CD8-positive, alpha-beta memory T cell (primary cell): ENCODE results near the gene UBE2G1. TPM values are rescaled to one million over a fixed set of nuclear protein-coding genes. Genes with fewer than 3 reads are reported as not detected.

ENCODE experiments used
- CTCF ChIA-PET: fragments of 350-600 bp; sonication (Branson Sonifier 250); formaldehyde crosslinking; loops from one replicate; lab custom pipeline; 2021; ENCODE audit warnings: antibody characterized with exemption; lab: Charles Lee
- POLR2A ChIA-PET: fragments of 350-600 bp; sonication (Branson Sonifier 250); formaldehyde crosslinking; loops from one replicate; lab custom pipeline; 2021; ENCODE audit warnings: antibody characterized with exemption; lab: Charles Lee
- DNase-seq, 5 donors: peaks; one replicate each; pipeline versions ENCODE4 v3.0.0 to v3.0.0-alpha.2; 2020 to 2022; ENCODE audit warnings: mixed read lengths in 1 of 5
- H3K27ac ChIP-seq: one replicate; pipeline ENCODE4 v1.7.0; 2013; ENCODE audit warnings: low read depth, mild to moderate bottlenecking, low read length, moderate library complexity
- H3K27me3 ChIP-seq: 2 replicates; pipeline ENCODE4 v1.7.0; 2013; ENCODE audit warnings: low read length, mild to moderate bottlenecking; ENCODE audit not compliant: insufficient read depth, poor library complexity, severe bottlenecking
- H3K36me3 ChIP-seq: 2 replicates; pipeline ENCODE4 v1.7.0; 2013; ENCODE audit warnings: mild to moderate bottlenecking, low read length, moderate library complexity; ENCODE audit not compliant: insufficient read depth
- H3K4me1 ChIP-seq: 2 replicates; pipeline ENCODE4 v1.7.0; 2013; ENCODE audit warnings: mild to moderate bottlenecking, low read length, moderate library complexity; ENCODE audit not compliant: insufficient read depth
- H3K4me3 ChIP-seq: 2 replicates; pipeline ENCODE4 v1.7.0; 2013; ENCODE audit warnings: mild to moderate bottlenecking, low read length
- H3K9me3 ChIP-seq: 2 replicates; pipeline ENCODE4 v1.7.0; 2013; ENCODE audit warnings: mild to moderate bottlenecking, low read length
- H3K27ac Mint-ChIP-seq, 8 donors: one replicate each; pipeline ENCODE4 v1.8.0; 2020 to 2021; ENCODE audit warnings: mixed read lengths in 8 of 8, mild to moderate bottlenecking in 6 of 8, inconsistent platforms in 3 of 8, moderate library complexity in 3 of 8
- H3K27me3 Mint-ChIP-seq, 2 donors: one replicate each; pipeline ENCODE4 v1.8.0; 2020 to 2021; ENCODE audit warnings: mixed read lengths in 2 of 2, mild to moderate bottlenecking in 1 of 2, moderate library complexity in 1 of 2
- H3K36me3 Mint-ChIP-seq, 3 donors: one replicate each; pipeline ENCODE4 v1.8.0; 2020 to 2021; ENCODE audit warnings: mixed read lengths in 3 of 3, inconsistent platforms in 1 of 3, mild to moderate bottlenecking in 1 of 3
- H3K4me1 Mint-ChIP-seq, 3 donors: one replicate each; pipeline ENCODE4 v1.8.0; 2020 to 2021; ENCODE audit warnings: mixed read lengths in 3 of 3, inconsistent platforms in 1 of 3, mild to moderate bottlenecking in 1 of 3
- H3K4me3 Mint-ChIP-seq, 7 donors: one replicate each; pipeline ENCODE4 v1.8.0; 2020 to 2021; ENCODE audit warnings: mixed read lengths in 7 of 7, mild to moderate bottlenecking in 6 of 7, moderate library complexity in 4 of 7, inconsistent platforms in 2 of 7
- H3K9me3 Mint-ChIP-seq, 5 donors: one replicate each; pipeline ENCODE4 v1.8.0; 2020 to 2022; ENCODE audit warnings: mixed read lengths in 5 of 5, mild to moderate bottlenecking in 3 of 5, moderate library complexity in 2 of 5, inconsistent platforms in 1 of 5
- polyA plus RNA-seq: library from polyadenylated mRNA; unstranded; fragments of 300-500 nt; fragmentation: Illumina TruSeq; gene quantifications from one replicate; pipeline ENCODE4 v1.2.3, GENCODE V29; 2021
- total RNA-seq, 2 experiments: library from RNA; stranded (reverse); gene quantifications; one replicate each; pipeline ENCODE4 v1.2.3, GENCODE V29; 2021

The UBE2G1 gene
- total and polyA plus RNA-seq, 3 experiments from 2014 or later, result 54.9 to 68.0 (median 66.6) TPM

DNA sequence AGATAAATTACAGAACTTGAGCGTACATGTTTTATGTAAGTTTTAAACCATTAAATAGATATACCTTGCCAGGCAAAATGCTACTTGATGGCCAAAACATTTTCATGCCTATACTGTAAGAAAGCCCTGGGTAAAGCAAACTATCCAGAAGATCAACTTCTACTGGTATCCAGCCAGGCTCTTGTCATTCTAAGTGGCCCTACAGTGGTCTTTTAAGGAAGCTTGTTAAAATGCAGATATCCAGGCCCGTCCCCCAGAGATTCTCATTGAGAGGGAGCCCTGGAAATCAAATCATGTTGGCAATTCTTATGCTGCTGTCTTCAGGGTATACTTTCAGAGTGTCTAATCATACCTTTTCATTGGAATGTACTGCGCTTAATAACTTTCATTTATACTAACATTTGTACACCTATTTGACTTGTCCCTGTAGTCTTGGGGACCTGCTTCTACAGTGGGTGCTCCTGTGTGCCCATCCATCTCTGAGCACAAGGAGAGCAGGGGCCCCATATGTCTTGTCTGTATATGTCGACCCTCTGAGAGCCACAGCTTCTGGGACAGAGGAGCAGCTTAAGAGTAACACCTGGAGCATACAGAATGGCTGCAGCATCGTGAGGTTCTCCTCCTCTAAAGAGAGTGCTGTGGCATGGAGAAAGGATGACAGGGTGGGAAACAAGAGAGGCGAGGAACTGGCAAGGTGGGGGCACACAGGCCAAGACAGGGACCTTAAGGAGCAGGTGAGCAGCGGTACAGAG, 59.1 kb downstream of the UBE2G1 start:
- no peak for DNase-seq
- Histone ChIP-seq H3K36me3 (peaks cover 3% of the 10 kb centered on the region), H3K9me3 (no peaks in the 10 kb centered on the region), H3K27ac (no peak overlapping the region), H3K4me3 (no peak overlapping the region), H3K27me3 (no peaks in the 10 kb centered on the region), H3K4me1 (peaks cover 30% of the 10 kb centered on the region)
- Mint-ChIP-seq H3K36me3 (peaks cover 0 to 44% (median 2%) of the 10 kb centered on the region in 3 donors), H3K9me3 (no peaks in the 10 kb centered on the region), H3K4me1 (peaks cover 45 to 56% (median 49%) of the 10 kb centered on the region in 3 donors), H3K27me3 (no peaks in the 10 kb centered on the region), H3K27ac (peak overlapping the region in 5 of 8 donors; percentile 6 to 81 (median 41)), H3K4me3 (no peak overlapping the region)
- ChIA-PET CTCF (no interaction called here), POLR2A (no interaction called here)

- CTCF ChIA-PET, result interaction anchor here (0.6 to 0.7 kb wide), 3 partner anchors 90 to 326 kb away, joined by 3 read pairs; no protein-coding TSS in a partner anchor
- peaks cover 11% of the 10 kb centered on the region for H3K36me3 ChIP-seq
- no peaks in the 10 kb centered on the region for H3K9me3 ChIP-seq
- H3K4me3 Mint-ChIP-seq, result no peak overlapping the region
- peaks cover 0 to 57% (median 4%) of the 10 kb centered on the region in 3 donors for H3K36me3 Mint-ChIP-seq
- H3K4me3 ChIP-seq, result no peak overlapping the region
- H3K9me3 Mint-ChIP-seq, result no peaks in the 10 kb centered on the region
- no peaks in the 10 kb centered on the region for H3K27me3 ChIP-seq
- H3K27ac ChIP-seq, result no peak overlapping the region
- H3K4me1 ChIP-seq, result peaks cover 23% of the 10 kb centered on the region
- no peak for DNase-seq
- POLR2A ChIA-PET, result no interaction called here
- peaks cover 32 to 44% (median 38%) of the 10 kb centered on the region in 3 donors for H3K4me1 Mint-ChIP-seq
- no peaks in the 10 kb centered on the region for H3K27me3 Mint-ChIP-seq
- H3K27ac Mint-ChIP-seq, result peak overlapping the region in 1 of 8 donors; percentile 51
Measured at GRCh38 chr17:4305224-4305623, 61.3 kb downstream of the UBE2G1 start.

DNA sequence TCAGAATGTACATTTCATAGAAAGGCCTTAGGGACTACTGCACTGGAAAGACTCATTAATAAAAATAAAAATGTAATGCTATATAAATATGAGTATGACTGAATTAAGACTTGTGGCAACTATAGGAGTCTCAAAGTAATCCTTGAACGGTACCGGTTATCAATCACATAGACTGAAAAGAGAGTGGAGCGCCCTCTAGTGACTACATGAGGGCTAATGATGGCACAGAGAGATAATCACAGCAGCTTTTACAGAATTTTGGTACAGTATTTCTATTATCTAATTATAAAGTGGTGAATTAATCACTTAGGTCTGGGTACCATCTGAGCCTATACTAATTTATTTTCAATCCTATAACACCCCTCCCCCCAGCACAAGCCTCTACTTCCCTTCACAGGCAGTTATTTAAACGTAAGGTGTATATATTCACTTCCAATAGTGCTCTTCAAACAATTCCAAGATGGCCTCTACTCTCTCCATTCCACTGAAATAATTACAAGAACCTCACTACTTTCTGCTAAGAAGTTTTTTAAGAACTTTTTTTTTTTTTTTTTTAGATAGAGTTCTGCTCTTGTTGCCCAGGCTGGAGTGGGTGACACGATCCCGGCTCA, 62.0 kb downstream of the UBE2G1 start:
- no peak overlapping the region for H3K4me3 ChIP-seq
- H3K9me3 ChIP-seq, result no peaks in the 10 kb centered on the region
- no peaks in the 10 kb centered on the region for H3K27me3 ChIP-seq
- Mint-ChIP-seq H3K9me3 (no peaks in the 10 kb centered on the region), H3K4me1 (peaks cover 25 to 38% (median 32%) of the 10 kb centered on the region in 3 donors), H3K36me3 (peaks cover 0 to 57% (median 4%) of the 10 kb centered on the region in 3 donors), H3K4me3 (no peak overlapping the region), H3K27ac (peak overlapping the region in 1 of 8 donors; percentile 60), H3K27me3 (no peaks in the 10 kb centered on the region)
- DNase-seq, result peak; percentile 26 to 61 (median 40)
- POLR2A ChIA-PET, result no interaction called here
- peaks cover 16% of the 10 kb centered on the region for H3K4me1 ChIP-seq
- no peak overlapping the region for H3K27ac ChIP-seq
- CTCF ChIA-PET, result interaction anchor here (0.7 to 1.6 kb wide), 6 partner anchors 19 to 325 kb away, joined by 3 to 4 read pairs (median 3); no protein-coding TSS in a partner anchor
- H3K36me3 ChIP-seq, result peaks cover 11% of the 10 kb centered on the region

DNA sequence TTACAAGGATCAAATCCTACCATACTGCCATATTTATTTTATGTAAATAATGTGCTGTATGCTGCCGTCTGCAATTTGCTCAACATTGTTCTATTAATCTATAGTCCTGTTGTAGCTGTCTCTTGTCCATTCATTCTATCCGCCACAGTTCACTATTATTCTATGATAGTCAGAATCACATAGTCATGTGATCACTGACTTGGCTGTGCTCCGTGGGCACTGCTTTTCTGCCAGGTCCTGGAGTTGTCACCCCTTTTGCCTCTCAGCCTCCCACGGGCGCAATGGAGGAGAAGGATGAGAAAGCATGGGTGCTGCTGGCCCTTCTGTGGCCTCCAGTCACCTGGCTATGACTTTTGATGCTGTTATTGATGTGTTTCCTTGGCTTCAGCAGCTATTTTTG, 65.4 kb downstream of the UBE2G1 start:
- CTCF ChIA-PET, result no interaction called here
- no peaks in the 10 kb centered on the region for H3K27me3 Mint-ChIP-seq
- peaks cover 0 to 56% (median 4%) of the 10 kb centered on the region in 3 donors for H3K36me3 Mint-ChIP-seq
- POLR2A ChIA-PET, result interaction anchor here (0.7 kb wide), 1 partner anchor 37 kb away, joined by 6 read pairs; no protein-coding TSS in a partner anchor
- Histone ChIP-seq H3K9me3 (no peaks in the 10 kb centered on the region), H3K27me3 (no peaks in the 10 kb centered on the region), H3K36me3 (peaks cover 11% of the 10 kb centered on the region), H3K4me1 (peaks cover 4% of the 10 kb centered on the region), H3K27ac (no peak overlapping the region), H3K4me3 (no peak overlapping the region)
- no peak for DNase-seq
- H3K27ac Mint-ChIP-seq, result no peak overlapping the region
- H3K4me1 Mint-ChIP-seq, result peaks cover 25 to 46% (median 41%) of the 10 kb centered on the region in 3 donors
- no peak overlapping the region for H3K4me3 Mint-ChIP-seq
- H3K9me3 Mint-ChIP-seq, result no peaks in the 10 kb centered on the region

- Histone ChIP-seq H3K4me3 (no peak overlapping the region), H3K27ac (no peak overlapping the region), H3K27me3 (no peaks in the 10 kb centered on the region), H3K36me3 (peaks cover 17% of the 10 kb centered on the region), H3K4me1 (no peaks in the 10 kb centered on the region), H3K9me3 (no peaks in the 10 kb centered on the region)
- H3K27me3 Mint-ChIP-seq, result no peaks in the 10 kb centered on the region
- ChIA-PET POLR2A (no interaction called here), CTCF (no interaction called here)
- H3K4me3 Mint-ChIP-seq, result no peak overlapping the region
- H3K36me3 Mint-ChIP-seq, result peaks cover 0 to 59% (median 5%) of the 10 kb centered on the region in 3 donors
- H3K4me1 Mint-ChIP-seq, result peaks cover 26 to 42% (median 41%) of the 10 kb centered on the region in 3 donors
- H3K9me3 Mint-ChIP-seq, result no peaks in the 10 kb centered on the region
- H3K27ac Mint-ChIP-seq, result peak overlapping the region in 3 of 8 donors; percentile 8 to 21 (median 20)
- DNase-seq, result no peak
Measured at GRCh38 chr17:4297351-4297750, 69.1 kb downstream of the UBE2G1 start.

GRCh38 chr17:4295686-4296085, 70.8 kb downstream of the UBE2G1 start:
- POLR2A ChIA-PET, result no interaction called here
- H3K27ac ChIP-seq, result no peak overlapping the region
- H3K4me1 ChIP-seq, result no peaks in the 10 kb centered on the region
- no peak overlapping the region for H3K27ac Mint-ChIP-seq
- H3K9me3 Mint-ChIP-seq, result no peaks in the 10 kb centered on the region
- H3K4me3 Mint-ChIP-seq, result no peak overlapping the region
- H3K4me1 Mint-ChIP-seq, result peaks cover 25 to 35% (median 34%) of the 10 kb centered on the region in 3 donors
- DNase-seq, result no peak
- H3K9me3 ChIP-seq, result no peaks in the 10 kb centered on the region
- H3K27me3 ChIP-seq, result no peaks in the 10 kb centered on the region
- CTCF ChIA-PET, result no interaction called here
- no peak overlapping the region for H3K4me3 ChIP-seq
- H3K36me3 ChIP-seq, result peaks cover 10% of the 10 kb centered on the region
- H3K27me3 Mint-ChIP-seq, result no peaks in the 10 kb centered on the region
- H3K36me3 Mint-ChIP-seq, result peaks cover 0 to 52% (median 3%) of the 10 kb centered on the region in 3 donors

DNA sequence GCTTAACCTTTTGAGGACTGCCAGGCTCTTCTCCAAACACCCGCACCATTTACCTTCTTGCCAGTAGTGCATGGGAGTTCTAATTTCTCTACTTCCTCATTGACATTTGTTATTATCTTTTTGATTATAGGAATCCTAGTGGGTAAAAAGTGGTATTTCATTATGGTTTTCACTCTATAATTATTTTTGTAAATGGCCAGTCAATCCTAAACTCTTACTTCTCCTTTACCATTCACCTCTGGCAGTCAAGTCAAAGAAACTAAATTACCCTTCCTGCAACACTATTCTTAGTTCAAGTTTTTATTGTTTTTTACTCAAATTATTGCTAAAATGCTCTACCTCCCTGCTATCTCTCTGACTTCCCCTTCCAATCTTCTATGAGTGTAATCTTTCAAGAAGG, 72.9 kb downstream of the UBE2G1 start:
- Mint-ChIP-seq H3K36me3 (peaks cover 0 to 62% (median 6%) of the 10 kb centered on the region in 3 donors), H3K4me3 (no peak overlapping the region), H3K4me1 (peaks cover 26 to 27% (median 26%) of the 10 kb centered on the region in 3 donors), H3K27ac (peak overlapping the region in 2 of 8 donors; percentile 54 to 61), H3K9me3 (no peaks in the 10 kb centered on the region), H3K27me3 (no peaks in the 10 kb centered on the region)
- H3K4me3 ChIP-seq, result no peak overlapping the region
- H3K36me3 ChIP-seq, result peaks cover 20% of the 10 kb centered on the region
- no peaks in the 10 kb centered on the region for H3K4me1 ChIP-seq
- CTCF ChIA-PET, result no interaction called here
- H3K9me3 ChIP-seq, result no peaks in the 10 kb centered on the region
- no peaks in the 10 kb centered on the region for H3K27me3 ChIP-seq
- POLR2A ChIA-PET, result no interaction called here
- DNase-seq, result no peak
- no peak overlapping the region for H3K27ac ChIP-seq

- no peaks in the 10 kb centered on the region for H3K27me3 ChIP-seq
- H3K27ac ChIP-seq, result no peak overlapping the region
- Mint-ChIP-seq H3K36me3 (peaks cover 0 to 57% (median 15%) of the 10 kb centered on the region in 3 donors), H3K27me3 (no peaks in the 10 kb centered on the region), H3K27ac (peak overlapping the region in 3 of 8 donors; percentile 36 to 79 (median 51)), H3K4me3 (no peak overlapping the region), H3K4me1 (peaks cover 6 to 9% (median 8%) of the 10 kb centered on the region in 3 donors), H3K9me3 (no peaks in the 10 kb centered on the region)
- no peak overlapping the region for H3K4me3 ChIP-seq
- no peaks in the 10 kb centered on the region for H3K4me1 ChIP-seq
- ChIA-PET CTCF (interaction anchor here (1.8 kb wide), 1 partner anchor 41 kb away, joined by 4 read pairs; no protein-coding TSS in a partner anchor), POLR2A (no interaction called here)
- no peak for DNase-seq
- H3K36me3 ChIP-seq, result peaks cover 12% of the 10 kb centered on the region
- H3K9me3 ChIP-seq, result no peaks in the 10 kb centered on the region
Measured at GRCh38 chr17:4287710-4288109, 78.8 kb downstream of the UBE2G1 start.
